Mucosa of stomach (tissue), 1 donor: Measurements from ENCODE around the gene POLL.

Source experiments
- H3K27me3 ChIP-seq: one replicate; pipeline ENCODE4 v1.7.0; 2013; ENCODE audit warnings: mild to moderate bottlenecking, low read length; ENCODE audit not compliant: control insufficient read depth, insufficient read depth
- H3K36me3 ChIP-seq: one replicate; pipeline ENCODE4 v1.7.0; 2013; ENCODE audit warnings: low read length; ENCODE audit not compliant: control insufficient read depth, insufficient read depth
- H3K4me1 ChIP-seq: one replicate; pipeline ENCODE4 v1.7.0; 2013; ENCODE audit warnings: mild to moderate bottlenecking, low read length; ENCODE audit not compliant: control insufficient read depth, insufficient read depth
- H3K4me3 ChIP-seq: one replicate; pipeline ENCODE4 v1.7.0; 2013; ENCODE audit warnings: low read length
- H3K9ac ChIP-seq: one replicate; pipeline ENCODE4 v1.7.0; 2013; ENCODE audit warnings: mild to moderate bottlenecking, low read length, moderate library complexity
- H3K9me3 ChIP-seq: one replicate; pipeline ENCODE4 v1.7.0; 2013; ENCODE audit warnings: mild to moderate bottlenecking, low read length, moderate library complexity; ENCODE audit not compliant: control insufficient read depth
- donor health status: Pancreatic carcinoma.

Gene POLL

DNA sequence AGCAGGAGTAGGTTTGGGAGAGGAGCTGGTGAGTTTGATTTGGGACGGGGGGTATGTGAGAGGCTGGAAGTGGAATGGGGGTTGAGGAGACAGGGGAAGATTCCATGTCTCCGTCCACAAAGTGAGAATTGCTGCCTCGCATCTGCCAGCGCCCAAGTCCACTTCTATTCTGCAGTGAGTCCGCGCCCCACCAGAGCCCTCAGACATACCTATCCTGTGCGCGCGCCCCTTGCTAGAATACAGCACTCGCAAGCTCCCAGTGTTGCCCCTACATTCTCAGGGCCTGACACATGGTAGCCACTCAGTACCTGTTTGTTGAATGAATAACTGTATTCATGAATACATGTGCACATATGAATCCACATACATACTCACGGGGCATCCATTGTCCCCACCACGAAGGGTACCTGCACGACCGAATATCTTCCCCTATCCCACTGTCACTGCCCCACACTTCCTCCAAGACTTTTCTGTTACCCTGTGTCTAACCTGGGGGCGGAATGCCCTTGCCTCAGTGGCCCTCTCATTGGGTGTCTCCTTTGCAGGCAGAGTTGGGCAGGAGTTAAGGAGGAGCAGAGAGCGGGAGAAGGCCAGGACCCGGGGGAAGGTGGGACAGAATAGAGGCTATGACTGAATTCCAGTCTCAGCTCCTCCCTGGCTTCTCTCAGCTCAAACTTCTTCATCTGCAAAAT is 19.9 kb downstream of the POLL start:
- H3K36me3 ChIP-seq = no peaks in the 10 kb centered on the region
- H3K27me3 ChIP-seq = peaks cover 84% of the 10 kb centered on the region
- no peak overlapping the region for H3K4me3 ChIP-seq
- H3K4me1 ChIP-seq = peaks cover 20% of the 10 kb centered on the region
- H3K9me3 ChIP-seq = no peaks in the 10 kb centered on the region
- H3K9ac ChIP-seq = no peak overlapping the region

- Histone ChIP-seq H3K36me3 (no peaks in the 10 kb centered on the region), H3K27me3 (peaks cover 89% of the 10 kb centered on the region), H3K9ac (no peak overlapping the region), H3K4me3 (no peak overlapping the region), H3K4me1 (peaks cover 20% of the 10 kb centered on the region), H3K9me3 (no peaks in the 10 kb centered on the region)
Observed at GRCh38 chr10:101567165-101568006, 20.7 kb downstream of the POLL start.

DNA sequence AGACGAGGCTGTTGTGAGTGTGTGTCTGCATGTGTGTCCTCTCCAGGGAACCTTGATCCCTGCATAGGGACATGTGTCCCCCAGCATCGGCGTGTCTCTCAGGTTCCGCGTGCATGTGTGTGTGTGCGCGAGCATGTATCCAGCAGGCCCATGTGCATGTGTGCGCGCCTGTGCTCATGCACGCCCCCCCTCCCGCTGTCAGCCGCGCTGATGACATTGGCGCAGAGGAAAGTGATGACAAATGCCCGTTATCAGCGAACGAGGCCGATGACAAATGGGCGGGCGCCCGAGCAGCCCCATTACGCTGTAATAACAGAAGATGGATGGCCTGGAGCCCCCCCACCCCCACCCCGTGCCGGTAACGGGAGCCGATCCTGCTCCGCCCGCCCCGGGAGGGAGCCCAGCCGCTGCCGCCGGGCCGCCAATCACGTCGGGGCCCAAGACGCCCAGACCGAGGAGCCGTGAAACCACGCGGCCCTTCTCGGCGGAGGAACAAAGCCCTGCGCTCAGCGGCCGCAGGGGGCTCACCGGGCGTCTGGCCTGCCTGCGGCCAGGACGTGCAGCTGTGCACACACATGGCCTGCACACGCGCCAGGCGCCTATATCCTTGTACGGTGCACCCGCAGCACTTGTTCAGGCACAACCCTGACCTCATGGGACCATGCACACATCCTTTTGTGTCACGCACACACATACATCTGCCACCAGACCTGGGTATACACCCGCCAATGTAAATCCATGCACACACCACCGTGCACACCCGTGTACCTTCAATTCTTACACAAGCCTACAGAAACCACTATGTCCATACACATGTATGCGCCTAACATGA is 21.5 kb downstream of the POLL start:
- Histone ChIP-seq H3K27me3 (peaks cover 92% of the 10 kb centered on the region), H3K4me1 (peaks cover 20% of the 10 kb centered on the region), H3K9ac (no peak overlapping the region), H3K36me3 (no peaks in the 10 kb centered on the region), H3K9me3 (no peaks in the 10 kb centered on the region), H3K4me3 (no peak overlapping the region)

GRCh38 chr10:101565936-101566332 is 22.1 kb downstream of the POLL start:
- Histone ChIP-seq H3K27me3 (peaks cover 88% of the 10 kb centered on the region), H3K4me1 (peaks cover 20% of the 10 kb centered on the region), H3K36me3 (no peaks in the 10 kb centered on the region), H3K9me3 (no peaks in the 10 kb centered on the region), H3K4me3 (no peak overlapping the region), H3K9ac (no peak overlapping the region)

DNA sequence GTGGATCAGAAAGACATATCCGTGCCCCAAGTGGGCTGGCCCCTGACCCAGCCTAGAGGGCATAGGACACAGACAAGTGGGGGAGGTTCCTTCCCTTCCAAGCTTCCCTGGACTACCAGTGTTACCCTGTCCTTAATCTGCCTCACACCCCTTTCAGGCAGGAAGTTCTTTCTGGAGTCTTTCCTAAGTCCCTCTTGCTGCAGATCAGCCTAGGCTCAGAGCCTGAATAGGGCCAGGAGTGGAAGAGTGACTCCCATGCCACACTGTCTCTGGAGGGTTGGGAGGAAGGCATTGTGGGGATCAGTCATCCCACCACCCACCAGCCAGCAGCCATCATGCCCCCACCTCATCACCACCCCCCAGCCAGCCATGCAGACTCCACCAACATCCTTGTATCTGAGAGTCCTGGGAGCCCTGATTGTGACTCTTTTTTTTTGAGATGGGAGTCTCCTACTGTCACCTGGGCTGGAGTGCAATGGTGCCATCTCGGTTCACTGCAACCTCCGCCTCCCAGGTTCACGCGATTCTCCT is 22.6 kb downstream of the POLL start:
- Histone ChIP-seq H3K36me3 (no peaks in the 10 kb centered on the region), H3K9me3 (no peaks in the 10 kb centered on the region), H3K4me3 (no peak overlapping the region), H3K4me1 (peaks cover 15% of the 10 kb centered on the region), H3K27me3 (peaks cover 83% of the 10 kb centered on the region), H3K9ac (no peak overlapping the region)

- no peaks in the 10 kb centered on the region for H3K36me3 ChIP-seq
- H3K4me3 ChIP-seq = no peak overlapping the region
- no peak overlapping the region for H3K9ac ChIP-seq
- peaks cover 7% of the 10 kb centered on the region for H3K4me1 ChIP-seq
- H3K27me3 ChIP-seq = peaks cover 77% of the 10 kb centered on the region
- H3K9me3 ChIP-seq = no peaks in the 10 kb centered on the region
Observed at GRCh38 chr10:101564490-101564991, 23.5 kb downstream of the POLL start.

- Histone ChIP-seq H3K36me3 (no peaks in the 10 kb centered on the region), H3K4me1 (peaks cover 3% of the 10 kb centered on the region), H3K9ac (no peak overlapping the region), H3K4me3 (no peak overlapping the region), H3K27me3 (peaks cover 67% of the 10 kb centered on the region), H3K9me3 (no peaks in the 10 kb centered on the region)
Observed at GRCh38 chr10:101563497-101564040, 24.5 kb downstream of the POLL start.

GRCh38 chr10:101563007-101563406 is 25.1 kb downstream of the POLL start:
- no peak overlapping the region for H3K9ac ChIP-seq
- peaks cover 7% of the 10 kb centered on the region for H3K4me1 ChIP-seq
- H3K4me3 ChIP-seq = no peak overlapping the region
- no peaks in the 10 kb centered on the region for H3K36me3 ChIP-seq
- H3K27me3 ChIP-seq = peaks cover 61% of the 10 kb centered on the region
- H3K9me3 ChIP-seq = no peaks in the 10 kb centered on the region

- H3K9ac ChIP-seq = no peak overlapping the region
- peaks cover 53% of the 10 kb centered on the region for H3K27me3 ChIP-seq
- H3K36me3 ChIP-seq = no peaks in the 10 kb centered on the region
- H3K4me3 ChIP-seq = no peak overlapping the region
- no peaks in the 10 kb centered on the region for H3K9me3 ChIP-seq
- peaks cover 8% of the 10 kb centered on the region for H3K4me1 ChIP-seq
Observed at GRCh38 chr10:101562231-101562630, 25.8 kb downstream of the POLL start.

DNA sequence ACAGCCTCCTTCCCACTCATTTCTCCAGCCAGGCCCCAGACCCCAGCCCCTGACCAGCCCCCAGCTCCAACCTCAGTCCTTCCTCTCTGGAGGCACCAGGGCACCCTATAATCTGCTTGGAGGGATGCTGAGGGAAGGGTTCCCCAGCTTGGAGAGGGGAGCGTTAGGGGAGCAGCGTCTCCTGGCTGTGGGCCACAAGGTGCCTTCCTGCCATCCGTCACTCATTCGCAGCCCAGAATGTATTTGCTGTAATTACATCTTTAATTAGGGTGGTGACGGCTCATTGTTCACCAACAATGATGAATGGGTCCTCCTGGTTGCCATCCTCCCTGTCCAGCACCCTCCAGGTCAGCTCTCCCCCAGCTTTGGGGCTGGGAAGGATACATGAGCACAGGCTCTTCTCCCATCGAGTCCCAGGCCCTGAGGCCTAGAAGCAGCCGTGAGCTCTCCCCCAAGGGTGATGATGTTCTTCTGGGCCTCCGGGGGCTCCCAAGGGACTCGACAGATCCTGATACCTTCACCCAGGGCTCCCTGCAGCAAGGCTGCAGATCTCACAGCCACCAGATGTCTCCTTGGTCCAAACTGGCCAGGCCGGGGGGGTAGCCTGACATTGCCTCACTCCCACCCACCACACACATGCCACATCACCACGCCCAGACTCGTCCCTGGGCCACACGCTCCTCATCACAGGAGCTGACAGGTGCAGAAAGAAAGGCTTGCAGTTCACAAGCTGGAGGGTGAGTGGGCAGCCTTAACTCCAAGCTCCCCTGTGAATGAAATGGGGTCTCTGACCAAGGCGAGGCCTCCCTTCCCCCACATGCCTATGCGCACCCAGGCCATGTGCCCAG is 26.8 kb downstream of the POLL start:
- H3K27me3 ChIP-seq = peaks cover 44% of the 10 kb centered on the region
- H3K36me3 ChIP-seq = no peaks in the 10 kb centered on the region
- no peaks in the 10 kb centered on the region for H3K9me3 ChIP-seq
- no peak overlapping the region for H3K9ac ChIP-seq
- peaks cover 6% of the 10 kb centered on the region for H3K4me1 ChIP-seq
- H3K4me3 ChIP-seq = no peak overlapping the region
